Measurements from ENCODE around the gene USP32. TPM values are rescaled to one million over a fixed set of nuclear protein-coding genes. Genes with fewer than 3 reads are reported as not detected.
"Not testable (repeated sequence)": the region's sequence is repeated elsewhere in the genome, so short reads cannot be mapped to it uniquely, and the experiment has no call there.

Gene USP32
- total RNA-seq, 3 donors from 2014 or later (not counting 1 experiment from before 2014, with no cell fraction given): 41.3 to 68.5 (median 41.7) TPM

- no peak for TF ChIP-seq CTCF (IDR thresholded peaks at IDR 0.05)
- H3K4me3 ChIP-seq (ENCODE audit: low read length): no peak overlapping the region
- WGBS (ENCODE audit: insufficient coverage): 56% methylated on average over 2 of the region's 4 CpGs
- no peaks in the 10 kb centered on the region for H3K27me3 ChIP-seq (ENCODE audit: control insufficient read depth, insufficient read depth, low read length)
- no peaks in the 10 kb centered on the region for H3K36me3 Mint-ChIP-seq
- no peak overlapping the region for H3K27ac ChIP-seq (ENCODE audit: low read length)
- intact Hi-C loops (cut with micrococcal nuclease): no loop called here
- H3K4me1 Mint-ChIP-seq: peaks cover 47 to 65% of the 10 kb centered on the region in 2 donors
- no peak overlapping the region for H3K4me3 Mint-ChIP-seq
- ATAC-seq (no peak), DNase-seq (no peak)
- H3K27me3 Mint-ChIP-seq (ENCODE audit: low read depth in 2 of 2): no peaks in the 10 kb centered on the region
- peak overlapping the region in 1 of 2 donors; percentile 39 for H3K27ac Mint-ChIP-seq
- no peaks in the 10 kb centered on the region for H3K9me3 Mint-ChIP-seq
- no peaks in the 10 kb centered on the region for H3K9me3 ChIP-seq (ENCODE audit: control insufficient read depth, insufficient read depth, low read length)
- H3K36me3 ChIP-seq (ENCODE audit: control insufficient read depth, insufficient read depth, low read length): no peaks in the 10 kb centered on the region
- peaks cover 10% of the 10 kb centered on the region for H3K4me1 ChIP-seq (ENCODE audit: control insufficient read depth, insufficient read depth, low read length)
Measured at GRCh38 chr17:60386147-60387058, 5.5 kb downstream of the USP32 start.

GRCh38 chr17:60384921-60385320 is 7.0 kb downstream of the USP32 start:
- H3K36me3 Mint-ChIP-seq; H3K27me3 Mint-ChIP-seq (ENCODE audit: low read depth in 2 of 2); H3K27ac ChIP-seq (ENCODE audit: low read length); H3K27me3 ChIP-seq (ENCODE audit: control insufficient read depth, insufficient read depth, low read length); H3K4me3 Mint-ChIP-seq; H3K9me3 Mint-ChIP-seq; H3K36me3 ChIP-seq (ENCODE audit: control insufficient read depth, insufficient read depth, low read length); H3K27ac Mint-ChIP-seq; H3K4me1 ChIP-seq (ENCODE audit: control insufficient read depth, insufficient read depth, low read length); intact Hi-C loops (cut with micrococcal nuclease); ATAC-seq; H3K4me3 ChIP-seq (ENCODE audit: low read length); H3K9me3 ChIP-seq (ENCODE audit: control insufficient read depth, insufficient read depth, low read length); DNase-seq: not testable (repeated sequence)
- peaks cover 33 to 50% of the 10 kb centered on the region in 2 donors for H3K4me1 Mint-ChIP-seq
- 96% methylated on average over 7 of the region's 7 CpGs for WGBS (ENCODE audit: insufficient coverage)

GRCh38 chr17:60383379-60383778 is 8.6 kb downstream of the USP32 start:
- Histone ChIP-seq H3K27me3 (ENCODE audit: control insufficient read depth, insufficient read depth, low read length) (no peaks in the 10 kb centered on the region), H3K27ac (ENCODE audit: low read length) (no peak overlapping the region), H3K4me1 (ENCODE audit: control insufficient read depth, insufficient read depth, low read length) (no peaks in the 10 kb centered on the region), H3K36me3 (ENCODE audit: control insufficient read depth, insufficient read depth, low read length) (no peaks in the 10 kb centered on the region), H3K9me3 (ENCODE audit: control insufficient read depth, insufficient read depth, low read length) (no peaks in the 10 kb centered on the region), H3K4me3 (ENCODE audit: low read length) (no peak overlapping the region)
- DNase-seq (no peak), ATAC-seq (no peak)
- Mint-ChIP-seq H3K4me3 (no peak overlapping the region), H3K4me1 (peaks cover 23 to 42% of the 10 kb centered on the region in 2 donors), H3K27me3 (ENCODE audit: low read depth in 2 of 2) (no peaks in the 10 kb centered on the region), H3K36me3 (no peaks in the 10 kb centered on the region), H3K27ac (peak overlapping the region in 1 of 2 donors; percentile 0), H3K9me3 (no peaks in the 10 kb centered on the region)
- TF ChIP-seq CTCF (IDR thresholded peaks at IDR 0.05): no peak
- intact Hi-C loops (cut with micrococcal nuclease): no loop called here
- WGBS (ENCODE audit: insufficient coverage): 67% methylated on average over 1 of the region's 3 CpGs

GRCh38 chr17:60381958-60382357 is 10.0 kb downstream of the USP32 start:
- no peak overlapping the region for H3K27ac Mint-ChIP-seq
- intact Hi-C loops (cut with micrococcal nuclease): no loop called here
- no peak for TF ChIP-seq CTCF (IDR thresholded peaks at IDR 0.05)
- no peaks in the 10 kb centered on the region for H3K36me3 ChIP-seq (ENCODE audit: control insufficient read depth, insufficient read depth, low read length)
- H3K4me1 ChIP-seq (ENCODE audit: control insufficient read depth, insufficient read depth, low read length): no peaks in the 10 kb centered on the region
- H3K27me3 Mint-ChIP-seq (ENCODE audit: low read depth in 2 of 2): no peaks in the 10 kb centered on the region
- no peak for ATAC-seq
- H3K27ac ChIP-seq (ENCODE audit: low read length): no peak overlapping the region
- 78% methylated on average over 4 of the region's 4 CpGs for WGBS (ENCODE audit: insufficient coverage)
- no peaks in the 10 kb centered on the region for H3K9me3 Mint-ChIP-seq
- no peak for DNase-seq
- no peak overlapping the region for H3K4me3 Mint-ChIP-seq
- H3K9me3 ChIP-seq (ENCODE audit: control insufficient read depth, insufficient read depth, low read length): no peaks in the 10 kb centered on the region
- no peaks in the 10 kb centered on the region for H3K27me3 ChIP-seq (ENCODE audit: control insufficient read depth, insufficient read depth, low read length)
- H3K4me3 ChIP-seq (ENCODE audit: low read length): no peak overlapping the region
- H3K36me3 Mint-ChIP-seq: no peaks in the 10 kb centered on the region
- H3K4me1 Mint-ChIP-seq: peaks cover 18 to 38% of the 10 kb centered on the region in 2 donors

- H3K36me3 Mint-ChIP-seq; intact Hi-C loops (cut with micrococcal nuclease); H3K4me3 ChIP-seq (ENCODE audit: low read length); H3K27ac ChIP-seq (ENCODE audit: low read length); H3K9me3 ChIP-seq (ENCODE audit: control insufficient read depth, insufficient read depth, low read length); H3K27ac Mint-ChIP-seq; H3K27me3 ChIP-seq (ENCODE audit: control insufficient read depth, insufficient read depth, low read length); H3K9me3 Mint-ChIP-seq; H3K27me3 Mint-ChIP-seq (ENCODE audit: low read depth in 2 of 2); H3K36me3 ChIP-seq (ENCODE audit: control insufficient read depth, insufficient read depth, low read length); H3K4me3 Mint-ChIP-seq; H3K4me1 ChIP-seq (ENCODE audit: control insufficient read depth, insufficient read depth, low read length); DNase-seq; ATAC-seq: not testable (repeated sequence)
- no CpG with 5 or more reads among the region's 3 CpGs for WGBS (ENCODE audit: insufficient coverage)
- H3K4me1 Mint-ChIP-seq: peaks cover 12 to 20% of the 10 kb centered on the region in 2 donors
Measured at GRCh38 chr17:60379461-60379860, 12.5 kb downstream of the USP32 start.

- WGBS (ENCODE audit: insufficient coverage): no CpG with 5 or more reads among the region's 1 CpG
- H3K9me3 Mint-ChIP-seq; H3K36me3 Mint-ChIP-seq; ATAC-seq; H3K4me1 ChIP-seq (ENCODE audit: control insufficient read depth, insufficient read depth, low read length); H3K27ac ChIP-seq (ENCODE audit: low read length); H3K27me3 Mint-ChIP-seq (ENCODE audit: low read depth in 2 of 2); H3K27ac Mint-ChIP-seq; H3K27me3 ChIP-seq (ENCODE audit: control insufficient read depth, insufficient read depth, low read length); H3K4me1 Mint-ChIP-seq; intact Hi-C loops (cut with micrococcal nuclease); H3K4me3 ChIP-seq (ENCODE audit: low read length); DNase-seq; H3K9me3 ChIP-seq (ENCODE audit: control insufficient read depth, insufficient read depth, low read length); H3K36me3 ChIP-seq (ENCODE audit: control insufficient read depth, insufficient read depth, low read length); H3K4me3 Mint-ChIP-seq: not testable (repeated sequence)
Measured at GRCh38 chr17:60378187-60378586, 13.7 kb downstream of the USP32 start.
